Limb (tissue), 2 donors: ENCODE data around the gene FAM120A.

ENCODE experiments used
- DNase-seq, 2 donors: peaks; one replicate each; pipeline ENCODE4 v3.0.0-alpha.2; 2016; ENCODE audit errors: extremely low spot score in 2 of 2

Gene FAM120A

DNA sequence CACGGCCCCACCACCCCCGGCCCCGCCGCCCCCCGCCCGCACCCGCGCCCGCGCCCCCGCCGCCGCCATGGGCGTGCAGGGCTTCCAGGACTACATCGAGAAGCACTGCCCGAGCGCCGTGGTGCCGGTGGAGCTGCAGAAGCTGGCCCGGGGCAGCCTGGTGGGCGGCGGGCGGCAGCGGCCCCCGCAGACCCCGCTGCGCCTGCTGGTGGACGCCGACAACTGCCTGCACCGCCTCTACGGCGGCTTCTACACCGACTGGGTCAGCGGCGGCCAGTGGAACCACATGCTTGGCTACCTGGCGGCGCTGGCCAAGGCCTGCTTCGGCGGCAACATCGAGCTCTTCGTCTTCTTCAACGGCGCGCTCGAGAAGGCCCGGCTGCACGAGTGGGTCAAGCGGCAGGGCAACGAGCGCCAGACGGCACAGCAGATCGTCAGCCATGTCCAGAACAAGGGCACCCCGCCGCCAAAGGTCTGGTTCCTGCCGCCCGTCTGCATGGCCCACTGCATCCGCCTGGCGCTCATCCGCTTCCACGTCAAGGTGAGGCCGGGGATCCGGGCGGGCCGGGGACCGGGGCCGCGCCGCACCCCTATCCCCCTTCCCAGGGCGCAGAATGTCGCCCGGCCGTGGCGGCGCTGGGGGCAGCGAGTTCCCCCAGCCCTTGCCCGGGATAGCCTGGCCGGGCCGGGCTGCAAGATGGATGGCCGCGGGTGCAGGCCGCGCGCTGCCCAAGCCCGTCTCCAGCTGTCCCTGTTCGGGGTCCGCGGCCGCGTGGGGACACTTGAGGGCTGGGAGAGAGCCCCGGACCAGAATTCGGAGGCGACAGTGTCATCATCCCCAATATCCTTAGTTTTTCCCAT, 594 bp downstream of the FAM120A start:
- peak in 1 of 2 donors; percentile 75 for DNase-seq

DNA sequence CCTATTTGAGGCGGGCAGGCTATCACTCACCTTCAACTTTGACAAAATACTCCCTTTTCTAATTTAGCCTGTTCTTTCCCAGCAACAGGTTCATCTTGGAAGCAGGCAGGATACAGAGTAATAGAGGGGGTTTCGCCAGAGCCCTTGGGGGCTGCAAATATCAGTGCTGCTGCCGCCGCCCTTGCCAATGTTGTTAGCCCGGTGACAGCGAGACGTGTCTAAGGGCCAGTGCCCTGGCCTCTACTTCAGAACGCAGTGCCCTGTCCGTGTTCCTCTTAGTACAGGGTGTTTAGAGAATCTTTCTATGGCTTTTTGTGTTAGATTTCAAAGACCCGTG, 1.2 kb downstream of the FAM120A start:
- peak in 1 of 2 donors; percentile 40 for DNase-seq

DNA sequence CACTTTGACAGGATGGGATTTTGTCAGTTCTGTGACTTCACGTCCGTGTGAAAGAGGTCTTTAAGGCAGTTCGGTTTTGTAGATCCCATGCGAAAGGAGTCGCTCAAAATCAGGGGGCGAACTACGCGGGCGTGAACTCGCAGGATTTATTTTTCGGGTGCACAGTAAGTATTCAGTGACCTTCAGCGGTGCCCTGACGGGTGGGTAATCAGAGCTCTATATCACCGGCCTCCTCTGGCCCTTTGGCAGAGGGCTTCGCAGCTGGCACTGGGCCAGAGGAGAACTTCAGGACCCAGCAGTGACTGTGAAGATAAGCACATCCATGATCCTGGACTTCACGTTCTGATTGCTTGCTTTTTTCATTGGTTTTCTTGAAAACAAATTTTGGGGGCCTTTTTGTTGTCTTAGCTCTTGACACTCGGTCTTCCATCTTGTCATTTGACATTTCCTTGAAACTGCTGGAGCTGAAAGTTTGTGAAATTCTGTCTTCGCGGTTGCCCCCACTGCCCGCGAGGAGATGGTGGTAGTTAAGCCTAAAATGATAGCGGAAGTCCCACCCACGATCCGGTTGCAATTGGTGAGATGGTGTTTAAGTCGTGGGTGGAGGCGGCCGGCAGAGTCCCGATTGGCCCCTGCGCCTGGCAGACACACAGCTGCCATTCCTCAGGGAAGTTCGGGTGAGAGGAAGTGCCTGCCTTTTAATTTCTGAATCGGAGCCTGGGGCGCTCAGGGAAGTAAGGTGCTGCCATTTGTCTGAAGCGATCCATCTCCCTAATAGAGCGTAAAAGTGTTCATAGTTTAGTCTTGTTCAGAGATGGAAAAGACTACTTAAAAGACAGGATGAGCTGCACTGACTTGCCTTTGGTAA, 1.8 kb downstream of the FAM120A start, which contains the start of gene FAM120AOS:
FAM120AOS (minus strand) TSS at position 535 of the 868 bp plus-strand sequence. CDS start 872 bp downstream, outside the sequence.
- peak; percentile 89 to 95 for DNase-seq

DNA sequence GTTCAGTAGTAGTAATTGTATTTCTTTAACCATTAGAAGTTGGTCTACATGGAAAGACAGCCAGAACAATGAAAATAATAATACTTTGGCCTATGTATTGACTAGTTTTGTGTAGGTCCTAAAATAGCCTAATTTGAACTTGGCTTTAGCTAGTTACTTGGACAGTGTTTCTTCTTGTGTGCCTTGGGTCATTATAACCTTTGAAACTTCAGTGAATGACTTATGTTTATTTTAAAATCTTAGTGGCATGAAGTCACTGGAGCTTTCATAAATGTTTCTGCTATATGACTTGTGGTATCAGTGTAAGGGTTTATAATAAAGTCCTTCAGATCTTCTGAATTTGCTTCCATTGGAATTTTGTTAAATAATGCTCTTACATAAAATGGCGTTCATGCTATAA, 4.5 kb downstream of the FAM120A start:
- DNase-seq: no peak

DNA sequence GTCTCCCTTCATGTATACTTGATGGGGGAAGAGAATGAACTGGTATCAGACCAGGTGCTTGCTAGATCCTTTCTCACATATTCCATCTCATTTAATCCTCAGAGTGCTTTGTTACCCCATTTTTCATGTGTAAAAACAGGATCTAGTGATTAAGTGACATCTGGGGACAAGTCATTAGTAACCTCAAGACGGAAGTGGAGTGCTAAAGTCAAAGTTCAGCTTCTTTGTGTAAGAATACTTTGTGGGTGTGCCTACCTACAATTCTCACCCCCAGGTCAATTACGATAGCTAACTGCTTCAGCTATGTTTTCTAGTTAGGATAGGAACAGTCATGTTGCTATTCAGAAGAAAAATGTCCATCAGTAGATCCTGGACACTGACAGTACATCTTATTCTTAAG, 5.0 kb downstream of the FAM120A start:
- DNase-seq: no peak

DNA sequence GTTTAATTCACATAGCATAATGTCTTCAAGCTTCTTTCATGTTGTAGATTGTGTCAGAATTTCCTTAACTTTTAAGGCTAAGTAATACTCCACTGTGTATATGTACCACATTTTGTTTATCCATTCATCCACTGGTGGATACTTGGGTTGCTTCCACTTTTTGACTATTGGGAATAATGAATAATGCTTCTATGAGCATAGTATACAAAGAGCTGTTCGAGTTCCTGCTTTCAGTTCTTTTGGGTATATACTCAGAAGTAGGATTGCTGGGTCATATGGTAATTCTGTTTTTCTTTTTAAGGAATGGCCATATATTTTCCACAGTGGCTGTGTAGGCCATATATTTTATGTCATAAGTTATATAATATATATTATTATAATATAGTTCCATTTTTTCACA, 5.5 kb downstream of the FAM120A start:
- DNase-seq: no peak

DNA sequence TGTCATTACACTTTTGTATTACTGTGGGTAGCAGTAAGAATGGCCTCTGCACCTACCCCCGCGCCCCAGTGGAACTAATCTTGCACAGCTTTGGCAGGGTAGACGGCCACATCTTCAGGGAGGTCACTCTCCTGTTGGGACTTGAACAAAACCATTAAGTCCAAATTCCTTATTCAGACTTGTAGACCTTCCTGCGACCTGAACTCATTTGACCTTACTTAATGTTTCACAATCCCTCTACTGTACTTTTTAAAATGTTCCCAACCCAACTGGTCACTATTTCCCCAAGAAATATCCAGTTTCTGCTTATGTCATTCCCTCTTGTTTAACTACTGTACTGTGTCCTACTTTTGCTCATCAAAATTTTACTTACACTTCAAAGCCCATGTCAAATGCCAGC, 7.2 kb downstream of the FAM120A start:
- no peak for DNase-seq

DNA sequence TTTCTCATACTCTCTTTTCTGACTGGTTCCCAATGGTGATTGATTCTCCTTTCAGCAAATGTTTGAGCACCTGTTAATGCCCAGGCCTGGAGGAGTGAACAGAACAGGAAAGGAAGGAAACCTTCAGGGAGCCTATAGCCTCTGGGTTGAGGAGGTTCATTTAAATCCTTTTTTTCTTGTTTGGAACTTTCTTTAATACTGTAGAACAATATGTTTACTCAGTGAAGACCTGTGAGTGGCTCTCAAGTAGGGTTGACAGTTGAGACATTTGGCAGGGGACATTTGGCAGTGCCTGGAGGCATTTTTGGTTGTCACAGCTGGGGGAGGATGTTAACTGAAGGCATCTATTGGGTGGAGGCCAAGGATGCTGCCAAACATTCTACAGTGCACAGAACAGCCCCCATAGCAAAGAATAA, 8.0 kb downstream of the FAM120A start:
- no peak for DNase-seq

DNA sequence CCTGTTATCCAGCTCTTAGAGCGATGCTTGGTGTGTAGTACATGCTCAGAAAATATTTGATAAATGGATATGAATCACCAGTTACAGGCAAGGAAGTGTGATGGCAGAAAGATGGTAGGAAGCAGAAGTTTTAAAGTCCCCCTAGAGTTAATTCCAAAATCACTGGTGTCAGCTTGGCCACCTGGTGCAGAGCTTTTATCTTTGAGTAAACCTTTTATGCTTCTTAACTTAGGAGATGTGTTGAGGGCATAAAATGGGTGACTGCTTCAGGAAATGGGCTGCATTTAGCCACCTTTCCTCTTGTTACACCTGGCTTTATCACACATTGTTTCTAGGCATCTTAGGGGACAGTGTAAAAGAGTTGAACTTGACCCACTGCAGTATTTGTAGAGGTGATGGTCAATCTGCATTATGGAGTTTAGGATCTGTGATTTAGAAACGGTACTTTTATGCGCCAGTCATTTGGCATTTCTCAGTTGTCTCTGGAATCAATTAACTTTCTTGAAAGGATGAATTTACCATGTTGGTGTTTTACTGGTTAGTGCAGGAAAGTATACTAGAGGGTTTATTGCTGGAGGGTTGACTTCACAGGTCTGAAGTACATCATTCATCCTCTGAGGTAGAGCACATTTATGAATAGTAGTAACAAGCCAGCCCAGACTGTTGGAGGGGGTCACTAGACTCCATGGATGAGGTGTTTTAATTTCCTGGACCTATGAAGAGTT, 9.4 kb downstream of the FAM120A start:
- no peak for DNase-seq

DNA sequence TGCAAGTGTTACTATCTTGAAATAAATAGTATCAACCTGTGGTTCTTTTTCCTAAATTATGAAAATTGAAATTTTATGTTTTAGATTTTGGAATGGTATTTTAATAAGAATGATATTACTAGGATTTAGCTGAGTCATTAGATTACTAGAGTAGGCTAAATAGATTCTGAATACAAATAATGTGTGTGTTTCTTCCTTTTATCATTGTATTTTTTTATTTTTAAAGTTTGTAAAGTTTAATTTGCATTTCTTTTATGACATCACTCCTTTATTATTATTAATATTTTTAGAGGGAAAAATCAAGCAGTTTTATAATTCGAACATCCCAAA, 9.9 kb downstream of the FAM120A start:
- no peak for DNase-seq

DNA sequence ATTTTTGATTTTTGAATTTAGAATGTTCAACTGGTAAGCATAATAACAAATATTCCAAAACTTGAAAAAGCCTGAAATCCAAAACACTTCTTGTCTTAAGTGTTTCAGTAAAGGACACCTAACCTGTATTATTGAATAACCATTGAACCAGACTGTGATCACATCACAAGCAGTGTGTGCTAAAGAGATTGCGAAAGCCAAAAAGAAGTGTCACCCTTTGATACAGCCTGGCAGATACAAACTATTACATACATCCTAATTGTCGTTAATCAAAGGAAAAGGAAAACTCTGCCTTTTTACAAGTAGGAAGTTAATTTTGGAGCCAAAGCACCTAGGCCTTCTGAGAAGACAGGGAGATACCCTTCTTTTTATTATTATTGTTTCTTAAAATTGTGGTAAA, 10.3 kb downstream of the FAM120A start:
- DNase-seq: no peak

DNA sequence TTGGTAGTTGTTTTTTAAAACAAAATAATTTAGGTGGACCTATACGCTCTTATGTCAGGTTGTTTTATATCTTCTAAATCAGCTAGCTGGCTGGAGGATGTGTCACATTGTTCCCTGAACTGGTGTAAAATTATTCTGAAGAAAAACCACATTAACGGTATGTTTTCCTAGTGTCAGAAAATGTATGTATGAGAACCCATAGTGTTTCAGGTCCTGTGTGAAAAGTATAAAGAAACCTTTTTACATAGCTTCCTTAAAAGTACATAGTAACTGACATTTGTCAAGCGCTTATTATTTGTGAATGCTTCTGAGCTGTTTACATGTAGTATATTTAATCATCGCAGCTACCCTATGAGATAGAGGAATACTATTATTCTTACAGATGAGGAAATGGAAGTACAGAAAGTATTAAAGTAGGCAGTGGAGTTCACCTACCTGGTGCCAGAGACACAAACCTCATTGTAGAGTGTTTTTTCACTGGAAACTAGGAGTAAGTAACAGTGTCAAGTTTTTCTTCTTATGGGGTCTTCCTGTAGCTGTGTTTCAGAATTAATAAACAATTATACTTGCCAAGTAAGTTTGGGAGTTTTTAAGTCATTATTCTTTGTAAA, 12.3 kb downstream of the FAM120A start:
- no peak for DNase-seq

DNA sequence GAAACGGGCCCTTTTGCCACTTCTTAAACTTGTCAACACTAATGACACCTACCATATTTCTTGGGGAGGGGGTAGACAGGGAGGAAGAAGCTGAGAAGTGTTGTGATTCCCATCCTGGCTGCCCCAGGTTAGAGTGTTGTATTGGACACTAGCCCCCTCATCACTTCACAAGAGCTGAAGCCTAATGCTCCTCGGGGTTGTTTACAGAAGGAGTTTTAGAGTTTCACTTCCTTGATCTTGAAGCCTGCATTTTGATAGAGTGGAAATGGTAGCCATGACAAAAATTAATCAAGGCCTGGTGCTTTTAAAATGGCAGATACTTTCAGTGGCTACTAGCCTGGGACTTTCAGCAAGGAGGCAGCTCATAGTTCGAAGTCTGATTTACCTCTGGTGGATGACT, 12.9 kb downstream of the FAM120A start:
- DNase-seq: no peak

DNA sequence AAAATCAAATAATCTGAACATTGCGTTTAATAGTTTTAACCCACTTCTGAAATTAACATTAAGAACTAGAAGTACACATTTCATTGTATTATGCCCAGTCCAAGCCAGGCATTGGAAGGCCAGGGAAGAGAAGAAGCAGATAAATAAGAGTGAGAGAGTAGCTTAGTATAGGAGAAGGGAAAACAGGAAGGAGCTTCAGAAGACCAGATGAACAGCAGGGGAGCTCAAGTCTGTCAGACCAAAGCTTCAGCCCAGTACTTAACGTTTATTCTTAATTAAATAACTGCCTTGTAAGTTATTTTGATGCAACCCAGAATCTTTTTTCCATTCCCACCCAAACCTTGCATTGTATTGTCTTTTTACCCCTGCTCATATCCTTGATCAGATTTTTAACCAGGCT, 13.4 kb downstream of the FAM120A start:
- DNase-seq: no peak

DNA sequence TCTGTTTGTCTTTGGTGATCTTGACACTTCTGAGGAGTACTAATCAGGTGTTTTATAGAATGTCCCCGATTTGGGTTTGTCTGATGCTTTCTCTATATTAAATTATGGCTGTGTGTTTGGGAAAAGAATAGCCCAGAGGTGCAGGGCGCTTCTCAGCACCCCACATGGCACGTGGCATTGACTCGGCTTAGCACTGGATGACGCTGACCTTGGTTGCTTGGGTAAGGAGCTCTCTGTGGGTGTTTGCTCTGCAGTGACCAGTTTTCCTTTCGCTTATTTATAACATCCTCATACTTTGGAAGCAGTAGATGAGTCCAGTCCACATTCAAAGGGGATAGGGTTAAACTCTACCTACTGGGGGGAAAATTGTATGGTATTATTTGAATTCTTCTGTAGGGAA, 14.4 kb downstream of the FAM120A start:
- no peak for DNase-seq

DNA sequence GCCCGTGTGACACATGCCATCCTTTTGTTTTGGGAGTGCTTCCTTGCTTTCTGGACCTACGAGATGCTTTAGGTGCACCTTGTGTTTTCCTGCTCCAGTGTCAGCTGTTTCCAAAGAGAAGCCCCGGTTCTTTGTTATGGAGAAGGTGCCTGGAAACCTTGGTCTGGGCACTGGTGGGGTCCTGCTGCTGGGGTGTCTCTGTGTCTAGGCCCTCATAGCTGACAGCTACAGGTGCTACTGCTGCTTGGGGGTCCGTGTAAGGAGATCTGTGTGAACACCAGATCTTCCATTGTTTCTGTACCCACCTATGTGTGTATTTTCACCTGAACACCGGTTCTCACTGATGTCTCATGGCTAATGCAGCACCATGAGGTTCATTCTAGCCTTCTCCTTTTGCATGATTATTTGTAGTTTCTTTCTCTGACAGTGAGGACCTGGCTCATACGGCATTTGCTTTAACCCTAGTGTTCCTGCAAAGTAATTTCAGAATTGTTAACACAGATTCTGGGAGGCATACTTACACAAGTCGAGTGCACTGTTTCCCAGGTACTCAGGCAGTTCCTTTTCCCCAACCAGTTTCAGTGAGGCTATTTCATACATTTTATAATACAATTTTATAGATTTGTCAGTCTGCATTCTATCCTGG, 15.1 kb downstream of the FAM120A start:
- no peak for DNase-seq

DNA sequence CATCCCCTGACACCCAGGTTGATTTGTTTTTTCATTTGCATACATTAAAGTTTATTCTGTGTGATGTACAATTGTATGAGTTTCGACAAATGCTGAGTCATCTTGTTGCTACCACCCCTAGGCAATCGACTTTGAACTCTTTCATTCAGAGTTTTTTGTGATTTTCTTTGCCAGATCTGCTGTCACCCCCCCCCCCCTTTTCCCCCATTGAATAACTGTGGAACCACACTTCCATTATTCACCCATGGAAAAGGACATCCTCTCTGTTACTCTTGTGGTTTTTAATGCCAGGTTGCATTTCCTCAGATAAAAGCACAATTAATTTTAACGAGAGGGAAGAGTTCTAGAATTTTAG, 15.6 kb downstream of the FAM120A start:
- DNase-seq: no peak

DNA sequence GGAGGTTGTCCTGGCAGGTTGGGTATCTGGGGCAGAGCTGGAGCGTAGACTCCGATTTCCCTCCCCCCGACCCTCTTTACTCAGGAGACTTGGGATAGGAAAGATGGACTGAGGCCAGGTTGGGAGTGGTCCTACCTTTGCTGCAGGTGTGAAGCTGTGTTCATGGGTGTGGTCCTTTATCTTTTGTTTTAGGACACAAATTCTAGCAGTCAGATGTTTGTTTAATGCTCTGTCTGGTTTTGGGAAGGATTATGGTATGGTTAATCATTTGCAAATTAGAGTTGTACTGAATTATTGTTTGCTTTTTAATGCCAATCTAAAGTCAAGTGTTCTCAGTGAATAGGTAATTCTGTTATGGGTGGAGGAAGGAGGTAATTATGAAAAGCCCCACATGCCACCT, 16.0 kb downstream of the FAM120A start:
- DNase-seq: no peak

DNA sequence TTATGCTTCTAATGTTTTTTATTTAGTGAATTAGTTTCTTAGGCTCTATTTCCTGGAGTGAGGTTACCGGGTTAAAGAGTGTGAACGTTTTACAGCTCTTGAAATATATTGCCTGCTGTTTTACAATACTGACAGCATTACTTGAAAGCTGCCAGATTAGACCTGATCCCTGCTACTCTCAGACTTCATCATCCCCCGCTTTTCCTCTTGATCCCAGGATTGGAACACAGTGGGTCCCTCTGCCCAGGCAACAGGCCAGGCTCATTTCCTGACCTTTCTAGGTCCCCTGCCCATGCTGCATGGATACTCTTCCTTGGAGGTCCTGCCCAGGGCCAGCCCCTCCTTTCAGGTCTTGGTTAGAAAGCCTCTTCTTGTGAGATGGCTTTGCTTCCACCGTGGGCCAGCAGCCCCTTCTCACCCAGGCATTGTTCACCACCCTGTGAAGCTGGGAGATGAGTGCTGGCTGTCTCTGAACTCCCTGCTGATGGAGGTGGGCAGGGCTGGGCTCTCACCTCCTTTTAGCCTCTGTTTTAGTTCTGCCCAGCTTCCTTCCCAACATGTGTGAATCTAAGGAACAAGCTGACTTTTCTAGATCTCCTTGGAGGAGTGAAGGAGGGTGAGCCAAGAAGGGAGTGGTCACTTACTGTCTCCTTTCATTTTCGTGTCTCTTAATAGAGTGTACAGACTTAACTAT, 17.4 kb downstream of the FAM120A start:
- no peak for DNase-seq

DNA sequence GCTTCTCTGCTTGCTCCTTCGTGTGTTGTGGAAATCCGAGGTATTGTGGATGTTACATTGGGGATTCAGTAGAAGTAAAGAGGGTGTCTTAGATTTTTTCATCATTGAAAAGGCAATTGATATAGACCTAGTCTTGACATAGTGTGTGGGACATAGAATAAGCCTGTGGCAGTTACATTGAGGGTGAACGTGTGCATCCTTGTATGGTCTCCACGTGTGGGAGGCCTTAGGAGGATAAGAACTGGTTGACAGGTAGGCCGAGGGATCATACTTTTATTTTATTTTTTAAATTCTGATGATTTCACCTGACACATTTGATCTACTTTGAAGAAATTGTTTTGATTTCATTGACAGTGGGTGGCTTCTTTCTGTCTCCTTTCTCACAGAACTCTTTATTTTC, 18.9 kb downstream of the FAM120A start:
- no peak for DNase-seq

DNA sequence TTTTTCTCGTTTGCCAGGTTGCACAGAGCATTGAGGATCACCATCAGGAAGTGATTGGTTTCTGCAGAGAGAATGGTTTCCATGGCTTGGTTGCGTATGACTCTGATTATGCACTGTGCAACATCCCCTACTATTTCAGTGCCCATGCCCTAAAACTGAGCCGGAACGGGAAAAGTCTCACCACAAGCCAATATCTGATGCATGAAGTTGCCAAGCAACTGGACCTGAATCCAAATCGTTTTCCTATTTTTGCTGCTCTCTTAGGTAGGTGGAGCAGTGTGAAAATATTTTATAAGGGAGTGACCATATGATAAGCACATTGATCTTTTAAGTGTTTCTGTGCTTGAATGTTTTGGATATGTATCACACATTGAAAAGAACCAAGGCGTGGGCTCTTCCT, 19.6 kb downstream of the FAM120A start:
- DNase-seq: no peak
